GM21360 (cell line): Measurements from ENCODE around the gene IL18BP.

ENCODE experiments used
- ATAC-seq: cut with Tn5 transposase; IDR thresholded peaks from one replicate; pipeline ENCODE4 v1.9.1; 2021; ENCODE audit warnings: mild to moderate bottlenecking, moderate library complexity; ENCODE audit not compliant: unreplicated experiment

IL18BP gene

GRCh38 chr11:72041364-72042063 is 42.8 kb downstream of the IL18BP start:
- ATAC-seq: no peak

DNA sequence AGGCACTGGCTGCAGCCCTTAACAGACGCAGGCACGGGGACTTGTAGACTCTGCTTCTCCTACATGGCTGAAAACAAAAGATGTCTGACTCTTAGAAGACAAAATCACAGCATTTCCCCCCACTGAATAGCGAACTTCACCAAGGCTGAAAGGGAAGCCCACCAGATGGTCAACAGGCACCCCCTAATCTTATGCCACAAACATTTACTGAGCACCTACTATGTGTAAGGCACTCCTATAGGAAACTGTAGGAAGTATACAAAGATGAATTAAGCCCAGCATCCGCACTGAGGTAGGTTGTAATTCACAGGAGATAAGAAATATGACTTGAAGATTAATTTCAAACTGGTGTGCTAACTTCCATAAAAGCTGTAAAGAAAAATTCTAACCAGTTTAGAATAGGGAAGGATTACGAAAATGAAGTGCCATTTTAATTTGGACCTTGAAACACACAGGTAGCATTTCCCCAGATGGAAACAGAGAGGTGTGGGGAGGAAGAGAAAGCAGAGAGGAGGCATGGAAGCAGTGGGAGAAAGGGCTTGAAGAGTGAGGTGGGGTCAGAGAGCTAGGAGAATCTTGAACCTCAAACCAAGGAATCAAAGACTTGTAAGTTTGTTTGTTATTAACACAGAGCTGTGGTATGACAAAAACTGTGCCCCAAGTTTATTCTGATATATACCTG is 43.5 kb downstream of the IL18BP start:
- no peak for ATAC-seq

GRCh38 chr11:72045849-72046248 is 47.1 kb downstream of the IL18BP start:
- no peak for ATAC-seq

DNA sequence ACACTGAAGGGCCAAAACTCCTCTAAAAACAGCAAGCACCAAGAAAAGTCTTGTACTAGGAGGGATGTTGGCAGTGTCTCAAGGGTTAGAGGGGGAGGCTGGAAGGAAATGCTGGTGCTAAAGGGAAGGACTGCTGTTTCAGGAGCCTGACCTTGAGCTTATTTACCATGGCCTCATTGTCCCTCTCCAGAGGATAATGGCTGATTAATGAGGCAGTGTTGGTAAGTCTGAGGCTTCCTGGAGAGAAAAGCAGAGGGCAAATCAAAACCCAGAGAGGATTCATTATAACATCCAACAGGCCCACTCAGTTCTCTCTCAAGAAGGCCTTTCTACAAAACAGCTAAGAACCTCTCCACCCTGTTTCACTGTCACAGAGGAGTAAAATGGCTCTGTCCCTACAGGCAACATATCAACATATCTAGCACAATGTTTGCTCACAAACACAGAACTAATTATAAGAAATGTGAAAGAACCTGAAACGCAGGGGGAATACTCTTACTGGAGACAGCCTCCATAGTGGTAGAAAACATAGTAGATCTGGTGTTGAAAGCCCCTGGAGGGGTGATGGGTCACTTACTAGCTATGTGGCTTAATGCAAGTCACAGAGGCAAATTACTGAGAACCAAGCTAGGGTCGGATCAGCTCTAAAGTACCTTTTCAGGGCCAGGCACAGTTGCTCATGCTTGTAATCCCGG is 50.2 kb downstream of the IL18BP start:
- no peak for ATAC-seq
